HepG2 (cell line): ENCODE results near the gene MDH2.
"Not testable (repeated sequence)": the region's sequence is repeated elsewhere in the genome, so short reads cannot be mapped to it uniquely, and the experiment has no call there.

Experiments used
- ETV5 ChIP-seq: IDR thresholded peaks from 2 replicates; pipeline ENCODE4 v1.6.1; 2018; ENCODE audit warnings: missing biosample characterization, missing genetic modification reagents, inconsistent platforms, borderline replicate concordance
- GABPA ChIP-seq, 2 experiments: IDR thresholded peaks; 2 replicates each; pipeline ENCODE4 v1.6.1; 2011 to 2016; ENCODE audit warnings: low read depth in 2 of 2, low read length in 1 of 2, missing biosample characterization in 1 of 2, missing genetic modification characterization in 1 of 2
- IKZF1 ChIP-seq: fragments of 450-650 bp; IDR thresholded peaks from 2 replicates; pipeline ENCODE4 v1.7.1; 2016
- NFKBIZ ChIP-seq: IDR thresholded peaks from 2 replicates; pipeline ENCODE4 v1.6.1; 2018; ENCODE audit warnings: missing genetic modification reagents, missing compliant biosample characterization
- NR2F1 ChIP-seq, 2 experiments: fragments of 450-650 bp in 1 of 2; formaldehyde crosslinking in 1 of 2; IDR thresholded peaks; 2 replicates each; pipeline versions ENCODE4 v1.5.0 to v1.6.1; 2016 to 2020; ENCODE audit warnings: mild to moderate bottlenecking in 1 of 2, missing compliant biosample characterization in 1 of 2, missing genetic modification reagents in 1 of 2, moderate library complexity in 1 of 2
- TCF7L2 ChIP-seq: IDR thresholded peaks from 2 replicates; pipeline ENCODE4 v1.6.1; 2011; ENCODE audit warnings: mild to moderate bottlenecking, low read depth, low read length, moderate library complexity
- ZNF296 ChIP-seq: sonication (generic); formaldehyde crosslinking; conservative IDR thresholded peaks from 2 replicates; pipeline ENCODE4 v1.5.0; 2020; ENCODE audit warnings: mild to moderate bottlenecking, missing genetic modification reagents
- ZNF3 ChIP-seq: IDR thresholded peaks from 2 replicates; pipeline ENCODE4 v1.7.0; 2017; ENCODE audit warnings: inconsistent platforms
- ZNF790 ChIP-seq: sonication (generic); formaldehyde crosslinking; IDR thresholded peaks from 2 replicates; pipeline ENCODE4 v1.8.0; 2022; ENCODE audit warnings: missing genetic modification reagents, mild to moderate bottlenecking, borderline replicate concordance
- TF ChIP-seq, protein P1 (sequence below): sonication (generic); formaldehyde crosslinking; IDR thresholded peaks from 2 replicates; pipeline ENCODE4 v1.5.0; 2020; ENCODE audit warnings: missing genetic modification reagents
- TF ChIP-seq, protein P2 (sequence below): sonication (generic); formaldehyde crosslinking; IDR thresholded peaks from 2 replicates; pipeline ENCODE4 v1.5.0; 2020; ENCODE audit warnings: mild to moderate bottlenecking, missing genetic modification reagents, moderate library complexity
- TF ChIP-seq, protein P3 (sequence below): sonication (generic); formaldehyde crosslinking; IDR thresholded peaks from 2 replicates; pipeline ENCODE4 v1.4.0; 2020; ENCODE audit warnings: mild to moderate bottlenecking, missing genetic modification reagents

DNA sequence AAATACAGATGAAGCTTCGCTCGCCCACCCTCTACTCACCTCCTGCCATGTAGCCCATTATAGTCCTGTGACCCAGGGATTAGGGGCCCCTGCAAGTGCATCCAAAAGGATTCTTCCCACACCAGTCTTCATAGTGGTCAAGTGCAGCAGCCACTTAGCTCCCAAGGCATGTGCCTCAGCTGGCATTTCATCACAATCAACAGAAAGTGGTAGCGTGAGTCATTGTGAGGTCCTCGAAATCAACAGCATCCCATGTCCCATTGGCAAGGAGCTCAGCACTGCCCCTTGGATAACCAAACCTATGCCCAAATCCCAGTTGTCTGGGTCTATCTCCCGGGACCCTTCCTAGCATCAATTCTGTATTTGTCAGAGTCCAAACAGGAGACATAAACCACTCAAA is 45.6 kb downstream of the MDH2 start:
- TF ChIP-seq IKZF1; ETV5 (CRISPR knock-in tag); TCF7L2; GABPA (IDR thresholded peaks at IDR 0.05; ENCODE audit: low read depth, low read length); GABPA (CRISPR knock-in tag; IDR thresholded peaks at IDR 0.05; ENCODE audit: low read depth); NFKBIZ; ZNF3 (CRISPR knock-in tag); ZNF790 (CRISPR knock-in tag); ZNF296 (CRISPR knock-in tag); NR2F1 (CRISPR knock-in tag; IDR thresholded peaks at IDR 0.05): not testable (repeated sequence)
- TF ChIP-seq, protein P1, sequence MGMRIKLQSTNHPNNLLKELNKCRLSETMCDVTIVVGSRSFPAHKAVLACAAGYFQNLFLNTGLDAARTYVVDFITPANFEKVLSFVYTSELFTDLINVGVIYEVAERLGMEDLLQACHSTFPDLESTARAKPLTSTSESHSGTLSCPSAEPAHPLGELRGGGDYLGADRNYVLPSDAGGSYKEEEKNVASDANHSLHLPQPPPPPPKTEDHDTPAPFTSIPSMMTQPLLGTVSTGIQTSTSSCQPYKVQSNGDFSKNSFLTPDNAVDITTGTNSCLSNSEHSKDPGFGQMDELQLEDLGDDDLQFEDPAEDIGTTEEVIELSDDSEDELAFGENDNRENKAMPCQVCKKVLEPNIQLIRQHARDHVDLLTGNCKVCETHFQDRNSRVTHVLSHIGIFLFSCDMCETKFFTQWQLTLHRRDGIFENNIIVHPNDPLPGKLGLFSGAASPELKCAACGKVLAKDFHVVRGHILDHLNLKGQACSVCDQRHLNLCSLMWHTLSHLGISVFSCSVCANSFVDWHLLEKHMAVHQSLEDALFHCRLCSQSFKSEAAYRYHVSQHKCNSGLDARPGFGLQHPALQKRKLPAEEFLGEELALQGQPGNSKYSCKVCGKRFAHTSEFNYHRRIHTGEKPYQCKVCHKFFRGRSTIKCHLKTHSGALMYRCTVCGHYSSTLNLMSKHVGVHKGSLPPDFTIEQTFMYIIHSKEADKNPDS, result not testable (repeated sequence)
- TF ChIP-seq, protein P2, sequence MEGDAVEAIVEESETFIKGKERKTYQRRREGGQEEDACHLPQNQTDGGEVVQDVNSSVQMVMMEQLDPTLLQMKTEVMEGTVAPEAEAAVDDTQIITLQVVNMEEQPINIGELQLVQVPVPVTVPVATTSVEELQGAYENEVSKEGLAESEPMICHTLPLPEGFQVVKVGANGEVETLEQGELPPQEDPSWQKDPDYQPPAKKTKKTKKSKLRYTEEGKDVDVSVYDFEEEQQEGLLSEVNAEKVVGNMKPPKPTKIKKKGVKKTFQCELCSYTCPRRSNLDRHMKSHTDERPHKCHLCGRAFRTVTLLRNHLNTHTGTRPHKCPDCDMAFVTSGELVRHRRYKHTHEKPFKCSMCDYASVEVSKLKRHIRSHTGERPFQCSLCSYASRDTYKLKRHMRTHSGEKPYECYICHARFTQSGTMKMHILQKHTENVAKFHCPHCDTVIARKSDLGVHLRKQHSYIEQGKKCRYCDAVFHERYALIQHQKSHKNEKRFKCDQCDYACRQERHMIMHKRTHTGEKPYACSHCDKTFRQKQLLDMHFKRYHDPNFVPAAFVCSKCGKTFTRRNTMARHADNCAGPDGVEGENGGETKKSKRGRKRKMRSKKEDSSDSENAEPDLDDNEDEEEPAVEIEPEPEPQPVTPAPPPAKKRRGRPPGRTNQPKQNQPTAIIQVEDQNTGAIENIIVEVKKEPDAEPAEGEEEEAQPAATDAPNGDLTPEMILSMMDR (CRISPR knock-in tag), result not testable (repeated sequence)
- TF ChIP-seq, protein P3, sequence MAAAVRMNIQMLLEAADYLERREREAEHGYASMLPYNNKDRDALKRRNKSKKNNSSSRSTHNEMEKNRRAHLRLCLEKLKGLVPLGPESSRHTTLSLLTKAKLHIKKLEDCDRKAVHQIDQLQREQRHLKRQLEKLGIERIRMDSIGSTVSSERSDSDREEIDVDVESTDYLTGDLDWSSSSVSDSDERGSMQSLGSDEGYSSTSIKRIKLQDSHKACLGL (CRISPR knock-in tag), result not testable (repeated sequence)
